Stimulated activated CD4-positive, alpha-beta T cell treated with anti-CD3 and anti-CD28 coated beads, Interleukin-2, amount 100 ng/mL, for 4 hours (primary cell): ENCODE results near the gene LURAP1L.

Source experiments
- DNase-seq: peaks from one replicate; pipeline ENCODE4 v3.0.0-alpha.2; 2020; ENCODE audit warnings: low read depth

Gene LURAP1L

DNA sequence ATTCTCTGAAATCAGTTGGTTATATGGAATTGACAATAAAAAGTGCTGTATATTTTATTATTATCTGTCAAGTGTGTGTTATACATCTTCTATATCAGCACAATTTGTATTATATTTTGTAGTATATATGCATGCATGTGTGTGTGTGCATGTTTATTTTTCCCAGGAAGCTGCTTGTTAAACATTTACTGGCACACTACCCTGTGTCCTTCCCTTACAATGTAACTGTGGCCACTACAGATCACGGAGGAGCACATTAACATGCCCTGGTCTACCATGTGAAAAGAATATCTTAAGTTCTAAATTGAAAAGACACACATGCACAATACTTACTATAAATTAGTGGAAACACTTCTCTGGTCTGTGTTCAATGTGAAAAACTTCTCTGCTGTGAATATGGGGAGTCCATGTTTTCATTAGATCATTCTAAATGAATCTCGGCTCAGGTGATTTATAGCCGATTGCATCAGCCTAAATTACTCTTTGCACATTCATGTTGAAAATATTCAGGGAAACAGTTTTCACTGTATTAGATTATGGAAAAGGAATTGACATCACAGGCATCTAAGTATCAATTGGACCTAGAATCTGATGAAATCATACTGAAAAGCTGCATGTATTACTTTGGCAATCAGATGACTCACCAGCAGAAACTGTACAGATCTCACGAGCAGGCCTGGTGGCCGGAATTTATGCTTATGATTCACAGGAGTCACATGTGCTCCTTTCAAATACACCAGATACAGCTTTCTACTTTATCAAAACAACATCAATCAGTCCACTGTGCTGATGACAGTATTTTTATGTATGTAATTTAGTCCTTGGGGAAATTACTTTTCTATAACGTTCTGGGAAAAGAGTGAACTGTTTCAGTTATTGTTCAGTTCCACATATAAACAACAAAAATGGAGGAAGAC is 39.4 kb downstream of the LURAP1L start:
- DNase-seq: no peak

DNA sequence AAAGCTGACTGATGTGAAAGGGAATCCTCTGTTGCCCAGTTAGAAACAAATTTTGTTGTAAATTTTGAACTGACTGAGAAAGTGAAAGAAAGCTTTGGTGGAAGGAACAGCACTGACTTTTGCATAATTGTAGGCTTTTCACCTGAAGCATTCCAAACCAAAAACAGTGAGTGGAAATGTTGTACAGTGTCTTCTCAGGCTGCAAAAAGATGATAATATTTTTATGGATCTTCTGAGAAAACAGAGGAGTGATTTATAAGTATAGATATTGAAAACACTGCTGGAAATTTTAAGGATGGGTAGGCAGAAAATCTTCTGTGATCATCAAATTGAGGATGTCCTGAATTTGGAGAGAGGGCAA is 40.0 kb downstream of the LURAP1L start:
- DNase-seq: no peak

DNA sequence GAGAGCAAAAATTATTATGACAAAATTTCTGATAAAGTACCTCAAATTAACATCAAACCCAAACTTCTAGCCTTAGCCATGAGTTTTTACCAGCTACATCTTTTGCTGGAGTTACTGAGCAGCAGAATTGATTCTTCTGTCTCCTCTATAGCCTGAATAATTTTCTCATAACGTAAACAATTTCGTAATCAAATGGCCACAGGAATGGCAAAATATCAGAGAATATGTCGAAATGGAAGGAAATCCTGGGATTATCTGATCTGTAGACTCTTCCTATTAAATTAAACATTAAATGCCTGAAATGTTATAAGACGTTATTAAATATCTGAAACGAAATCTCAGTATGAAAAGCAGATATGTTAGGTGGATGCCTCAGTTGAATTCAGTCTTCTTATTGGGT is 41.1 kb downstream of the LURAP1L start:
- DNase-seq: no peak

DNA sequence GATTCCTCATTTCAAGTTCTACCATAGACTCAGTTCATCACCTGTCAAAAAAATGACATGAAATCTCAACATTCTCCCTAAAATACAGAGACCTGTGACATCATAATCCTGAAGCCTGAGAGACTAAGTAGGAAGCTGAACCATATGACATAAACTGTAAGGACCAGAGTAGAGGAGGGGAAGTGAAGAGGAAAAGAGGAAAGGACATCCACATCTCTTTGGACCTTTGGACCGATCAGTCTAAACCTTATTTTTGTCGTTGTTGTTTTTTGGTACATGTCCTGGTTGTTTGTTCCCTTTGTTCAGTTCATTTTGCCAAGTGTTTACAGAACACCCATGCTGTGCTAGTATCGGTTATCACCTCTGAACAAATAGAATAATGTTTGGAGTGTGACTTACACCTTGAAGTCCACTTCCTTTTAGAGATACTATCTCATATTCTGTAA is 41.9 kb downstream of the LURAP1L start:
- DNase-seq: no peak

DNA sequence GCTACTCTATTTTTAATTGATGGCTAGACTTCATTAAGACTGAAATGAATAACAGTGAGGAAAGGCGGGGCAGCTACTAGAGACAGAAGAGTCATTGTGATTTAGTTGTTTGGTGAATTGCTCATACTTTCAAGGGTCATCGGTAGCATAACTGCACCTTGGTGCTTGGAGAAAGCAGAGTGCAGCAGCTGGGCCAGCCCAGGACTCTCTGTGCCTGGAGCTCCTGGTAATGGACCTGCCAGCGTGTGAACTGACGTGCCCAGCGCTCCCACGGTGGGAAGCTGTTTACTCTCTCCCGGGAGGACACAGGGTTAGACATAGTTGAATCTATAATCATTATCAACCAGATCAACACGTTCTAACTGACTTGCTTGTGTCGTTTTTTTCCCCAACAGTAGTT is 42.9 kb downstream of the LURAP1L start:
- DNase-seq: no peak

DNA sequence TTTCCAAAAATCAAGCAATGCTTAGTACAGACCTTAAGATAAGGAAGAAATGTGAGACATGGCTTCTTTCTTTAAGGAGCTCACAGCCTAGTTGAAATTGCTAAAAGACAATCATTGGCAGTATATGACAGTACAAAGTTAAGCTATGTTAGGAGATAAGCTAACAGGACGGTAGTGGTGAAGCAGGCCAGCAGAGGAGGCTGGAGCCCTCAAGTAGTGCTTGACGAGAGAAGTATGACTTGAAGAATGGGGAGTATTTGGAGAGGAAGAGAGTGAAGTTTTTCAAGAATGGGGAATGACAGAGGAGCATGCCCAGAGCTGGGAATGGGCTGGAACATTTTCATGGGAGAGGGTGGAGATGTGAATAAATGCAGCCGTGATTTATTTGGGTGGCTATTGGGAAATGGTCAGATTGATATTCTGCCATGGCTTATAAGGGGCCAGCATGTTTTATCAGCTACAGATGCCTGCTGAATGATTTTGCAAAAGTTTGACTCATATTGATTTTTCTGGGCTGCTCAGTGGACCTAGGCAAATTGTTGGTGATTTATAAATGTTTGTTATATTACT is 43.7 kb downstream of the LURAP1L start:
- no peak for DNase-seq

DNA sequence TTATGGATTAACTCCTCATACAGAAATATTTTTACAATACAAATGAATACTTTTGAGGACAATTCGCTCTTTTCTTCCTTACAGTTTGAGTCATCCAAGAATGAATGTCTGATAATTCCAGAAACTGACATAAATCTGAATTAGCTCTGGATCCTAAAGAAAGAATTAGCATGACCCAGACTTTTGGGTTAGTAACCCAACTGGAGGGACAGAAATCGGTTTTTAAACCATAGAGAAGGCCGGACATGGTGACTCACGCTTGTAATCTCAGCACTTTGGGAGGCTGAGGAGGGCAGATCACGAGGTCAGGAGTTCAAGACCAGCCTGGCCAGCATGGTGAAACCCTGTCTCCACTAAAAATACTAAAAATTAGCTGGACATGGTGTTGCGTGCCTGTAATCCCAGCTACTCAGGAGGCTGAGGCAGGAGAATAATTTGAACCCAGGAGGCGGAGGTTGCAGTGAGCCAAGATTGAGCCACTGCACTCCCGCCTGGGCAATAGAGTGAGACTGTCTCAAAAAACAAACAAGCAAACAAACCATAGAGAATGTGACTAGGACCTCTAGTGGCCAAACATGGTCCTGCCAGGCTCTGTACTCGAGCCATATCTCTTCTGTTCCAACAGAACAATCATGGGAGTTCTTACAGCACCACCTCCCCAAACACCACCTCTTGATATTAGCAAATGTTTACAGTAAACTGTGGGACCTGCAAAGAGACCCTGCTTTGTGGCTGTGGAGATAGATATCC is 44.8 kb downstream of the LURAP1L start:
- DNase-seq: no peak

DNA sequence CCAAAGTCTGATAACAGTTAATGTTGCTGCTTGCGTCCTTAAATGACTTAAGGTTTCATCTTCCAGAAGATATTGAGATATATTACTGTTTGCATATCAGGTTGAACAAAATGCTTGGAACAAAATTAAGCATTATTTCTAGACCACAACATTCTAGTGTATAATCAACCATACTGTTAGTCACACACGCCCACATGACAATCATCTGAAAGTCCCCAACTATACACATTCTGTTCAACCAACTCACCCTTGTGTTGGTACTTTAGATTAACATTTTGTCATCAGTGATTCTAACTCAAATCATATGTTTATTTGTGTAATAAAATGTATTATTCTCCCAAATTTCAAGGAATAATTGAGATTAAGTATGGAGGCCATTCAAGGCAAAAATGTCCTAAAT is 47.3 kb downstream of the LURAP1L start:
- no peak for DNase-seq

DNA sequence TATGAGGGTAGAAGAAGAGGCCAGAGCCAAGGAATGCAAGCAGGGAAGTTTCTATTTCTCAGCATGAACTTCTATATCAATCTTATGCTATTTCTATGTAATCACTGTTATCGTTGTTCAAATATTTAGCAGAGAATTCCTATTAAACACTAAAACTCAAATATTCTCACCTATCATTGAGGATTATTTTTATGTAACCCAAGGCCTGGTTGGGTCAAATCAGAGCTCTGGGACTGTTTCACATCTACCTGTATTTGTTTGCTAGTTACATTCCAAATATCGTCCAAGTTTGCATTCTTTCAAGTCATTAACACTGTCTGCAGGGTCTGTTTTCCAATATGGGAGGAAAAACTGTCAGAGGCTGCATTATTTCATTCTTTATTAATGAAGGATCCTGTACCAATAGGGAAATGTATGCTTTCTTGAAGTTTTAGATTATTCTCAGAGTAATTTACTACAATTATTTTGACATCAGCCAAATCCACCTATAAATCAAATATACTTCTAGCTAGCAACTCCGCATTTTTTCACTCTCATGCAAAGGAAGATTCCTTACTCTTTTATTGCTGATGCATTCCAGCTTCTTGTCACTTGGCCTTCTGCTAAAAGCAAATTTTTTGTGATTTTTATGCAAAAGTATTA is 52.2 kb downstream of the LURAP1L start:
- DNase-seq: no peak

DNA sequence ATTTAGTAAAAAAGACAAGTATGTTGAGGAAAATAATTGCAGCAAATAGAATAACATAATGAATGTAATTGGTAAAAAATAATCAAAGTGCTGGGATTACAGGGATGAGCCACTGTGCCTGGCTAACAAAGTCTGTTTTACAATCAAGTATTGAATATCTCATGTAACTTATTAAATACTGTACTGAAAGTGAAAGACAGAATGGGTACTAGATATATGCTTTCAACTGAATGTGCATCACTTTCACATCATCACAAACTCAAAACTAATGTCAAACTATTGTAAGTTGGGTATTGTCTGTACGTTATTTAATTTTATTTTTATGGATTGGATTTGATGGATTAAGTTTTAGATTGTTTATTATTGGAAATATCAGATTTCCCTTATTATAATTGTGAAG is 58.9 kb downstream of the LURAP1L start:
- DNase-seq: no peak

DNA sequence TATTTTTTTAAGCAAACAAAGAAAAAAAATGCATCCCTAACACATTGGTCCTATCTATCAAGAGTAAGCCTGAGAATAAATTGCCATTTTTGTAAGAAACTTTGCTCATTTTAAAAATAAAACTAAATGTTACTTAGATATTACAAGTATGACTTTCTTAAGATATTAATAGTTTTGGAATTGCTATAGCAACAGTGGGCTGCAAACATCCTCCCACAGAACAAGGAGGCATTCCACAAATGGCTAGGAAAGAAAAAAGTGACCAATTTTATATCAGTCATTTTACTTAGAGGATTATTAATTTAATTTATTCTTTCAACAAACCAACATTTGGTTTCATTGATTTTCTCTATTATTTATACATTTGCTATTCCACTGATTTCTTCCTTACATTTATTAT is 63.7 kb downstream of the LURAP1L start:
- no peak for DNase-seq

DNA sequence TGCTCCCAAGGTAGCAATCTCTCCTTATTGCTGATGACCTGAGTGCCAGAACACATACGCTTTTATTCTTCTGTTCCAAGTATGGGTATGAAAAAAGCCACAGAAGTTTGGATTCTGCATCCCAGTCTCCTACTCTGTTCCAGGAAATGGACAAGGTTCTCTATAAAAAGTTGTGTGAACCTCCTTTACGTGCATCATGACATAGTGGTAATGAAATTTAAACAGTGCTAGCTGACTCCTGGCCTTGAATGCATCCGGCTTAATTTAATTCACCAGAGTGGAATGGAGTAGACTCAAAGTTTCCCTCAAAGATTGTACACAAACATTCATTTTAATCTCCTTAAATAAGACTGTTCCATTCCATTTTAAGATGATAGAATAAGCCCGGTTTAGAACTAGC is 68.9 kb downstream of the LURAP1L start:
- DNase-seq: no peak

DNA sequence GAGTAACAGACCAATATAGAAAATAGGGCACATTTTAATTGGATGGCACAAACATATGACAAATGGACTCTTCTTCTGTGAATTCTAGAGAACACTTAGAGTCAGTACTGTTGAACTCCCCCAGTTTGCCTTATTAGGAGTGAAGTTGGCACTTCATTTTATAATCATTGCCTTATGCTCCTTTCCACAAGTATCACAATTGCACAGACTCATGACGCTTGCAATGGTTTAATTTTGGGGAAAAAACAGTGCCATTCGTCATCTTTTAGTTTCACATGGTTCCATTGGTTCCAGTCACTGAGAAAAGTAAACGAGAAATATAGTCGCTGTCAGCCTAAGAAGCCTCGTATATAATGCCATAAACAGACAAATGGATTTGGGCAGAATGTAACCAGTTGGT is 71.2 kb downstream of the LURAP1L start:
- DNase-seq: no peak

DNA sequence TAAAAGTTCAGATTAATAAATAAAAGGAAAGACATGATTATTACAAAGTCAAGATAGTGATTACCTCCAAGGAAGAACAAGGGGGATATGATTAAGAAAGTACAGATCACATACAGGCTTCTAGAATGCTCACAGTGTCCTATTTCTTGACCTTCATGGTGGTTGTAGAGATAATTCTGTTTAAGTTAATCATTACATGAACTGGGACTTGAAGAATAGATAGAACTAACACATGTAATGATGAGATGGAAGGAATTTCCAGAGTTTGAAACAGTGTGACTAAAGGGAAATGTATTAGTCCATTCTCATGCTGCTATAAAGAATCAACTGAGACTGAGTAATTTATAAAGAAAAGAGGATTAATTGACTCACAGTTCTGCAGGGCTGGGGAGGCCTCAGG is 72.7 kb downstream of the LURAP1L start:
- DNase-seq: no peak

DNA sequence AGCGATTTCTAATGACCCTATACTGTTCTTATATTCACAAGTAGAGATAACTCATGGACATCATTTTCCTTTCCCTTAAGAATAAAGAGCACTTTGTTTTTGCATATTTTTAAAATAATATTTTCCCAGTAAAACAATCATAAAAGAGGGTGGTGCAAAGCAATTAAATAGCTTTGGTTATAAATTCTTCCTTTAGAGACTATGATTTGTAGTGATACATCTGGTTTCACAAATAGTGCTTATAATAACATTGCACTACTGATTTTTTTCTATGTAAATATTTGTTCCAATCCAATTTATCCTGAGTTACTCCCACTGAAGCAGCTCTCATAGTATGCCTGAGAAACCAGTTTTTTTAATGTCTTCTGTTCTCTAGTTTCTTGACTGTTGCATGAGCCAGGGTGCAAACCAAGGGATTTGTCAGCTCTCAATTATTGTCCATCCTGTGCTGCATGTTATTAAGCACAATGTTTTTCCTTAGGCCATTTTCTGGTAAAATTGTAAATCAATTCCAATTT is 74.7 kb downstream of the LURAP1L start:
- DNase-seq: no peak

DNA sequence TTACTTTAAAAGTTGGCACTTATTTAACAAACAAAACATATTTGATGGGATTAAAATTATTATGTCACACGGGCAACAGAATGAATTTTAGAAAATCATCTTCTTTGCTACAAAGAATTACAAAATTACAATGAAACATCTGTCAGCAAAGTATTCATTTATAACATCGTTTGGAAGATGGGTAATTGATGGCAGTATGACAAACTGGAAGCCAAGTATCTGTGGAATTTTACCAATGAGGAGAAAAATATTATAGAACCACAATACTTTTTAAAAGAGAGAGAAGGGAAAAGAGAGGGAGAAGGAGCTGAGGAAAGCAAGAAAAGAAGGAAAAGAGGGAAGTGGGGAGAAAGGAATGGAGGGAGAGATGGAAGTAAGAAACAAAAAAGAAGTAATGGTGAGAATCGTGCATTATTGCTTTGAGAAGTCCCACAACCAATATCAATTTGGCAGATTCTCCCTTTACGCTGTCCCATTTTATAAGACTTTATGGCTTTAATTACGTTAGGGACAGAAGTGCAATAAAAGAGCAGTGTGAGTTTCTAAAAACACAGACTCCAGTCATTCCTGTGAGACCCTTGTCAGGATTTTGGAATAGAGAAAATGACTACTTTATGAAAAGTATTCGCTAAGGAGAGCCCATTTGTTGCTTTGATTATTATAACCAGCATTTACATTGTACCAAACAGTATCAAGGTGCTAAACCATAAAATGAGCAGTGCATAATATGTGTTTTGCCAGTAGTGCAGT is 76.7 kb downstream of the LURAP1L start:
- no peak for DNase-seq

DNA sequence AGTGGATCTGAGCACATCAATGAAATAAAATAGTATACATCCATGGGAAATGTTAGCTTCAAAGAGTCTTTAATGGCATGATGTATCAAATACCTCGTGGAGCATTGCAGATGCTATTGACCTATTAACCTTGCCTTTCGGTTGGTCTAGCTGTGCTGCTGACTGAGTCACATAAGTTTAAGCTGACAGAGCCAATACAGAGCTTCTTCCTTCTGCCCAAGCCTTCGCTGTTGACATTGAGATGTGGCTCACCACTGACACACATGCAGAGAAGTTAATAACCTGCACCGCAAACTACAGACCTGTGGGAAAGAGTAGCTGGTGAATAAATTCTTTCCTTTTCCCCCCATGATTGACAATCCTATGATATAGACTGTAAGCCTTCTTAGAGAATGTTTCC is 78.2 kb downstream of the LURAP1L start:
- no peak for DNase-seq

DNA sequence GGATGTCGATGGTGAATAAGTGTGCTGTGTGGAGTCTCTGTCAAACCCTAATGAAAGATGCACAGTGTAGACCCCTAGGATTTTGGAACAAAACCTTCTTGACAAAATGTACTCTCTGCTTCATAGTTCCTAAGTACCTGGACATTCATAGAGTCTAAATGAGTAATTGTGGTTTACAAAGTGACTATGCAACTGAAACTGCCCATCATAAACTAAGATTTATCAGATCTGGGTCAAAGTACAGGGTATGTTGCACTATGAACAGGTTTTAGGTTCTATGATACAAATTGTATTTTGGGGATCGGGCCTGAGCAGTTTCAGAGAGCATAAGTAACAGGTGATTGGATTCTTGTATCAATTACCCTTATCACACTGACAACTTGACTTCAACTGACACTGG is 79.4 kb downstream of the LURAP1L start:
- DNase-seq: no peak

DNA sequence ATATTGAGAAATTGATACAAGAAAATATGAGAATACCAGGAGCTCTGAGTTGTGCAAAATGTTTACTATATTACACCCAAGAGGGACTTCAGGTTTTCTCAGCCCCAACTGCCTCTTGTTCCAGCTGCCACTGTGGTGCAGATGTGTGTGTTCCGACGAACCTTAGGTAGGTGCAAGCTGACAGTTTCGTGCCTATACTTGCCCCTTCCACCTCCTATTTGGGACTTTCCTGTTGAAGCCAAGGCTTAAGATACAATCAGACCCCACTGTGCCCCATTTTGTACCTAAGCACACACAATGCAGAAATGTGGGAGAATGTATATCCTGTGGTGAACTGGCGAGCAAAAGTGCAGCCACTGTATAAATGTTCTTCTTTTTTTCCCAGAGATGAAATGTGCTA is 80.2 kb downstream of the LURAP1L start:
- DNase-seq: no peak

DNA sequence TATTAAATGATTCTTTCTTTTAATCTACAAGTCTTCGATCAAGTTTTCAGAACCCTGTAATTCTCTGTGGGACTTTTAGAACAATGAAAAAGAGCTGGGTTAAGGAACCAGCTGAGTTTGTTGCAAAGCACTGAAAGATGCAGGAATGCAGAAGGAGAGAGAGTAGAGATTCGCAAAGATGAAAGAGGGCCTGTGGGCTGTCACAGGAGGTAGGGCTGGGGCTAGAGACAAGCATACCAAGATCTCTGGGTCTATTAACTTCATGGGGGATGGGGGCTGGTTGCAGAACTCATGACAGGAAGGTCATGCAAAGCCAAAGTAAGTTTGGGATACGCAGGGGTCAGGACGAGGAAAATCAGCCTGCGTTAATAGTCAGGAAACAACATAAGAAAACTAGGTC is 81.8 kb downstream of the LURAP1L start:
- DNase-seq: no peak

DNA sequence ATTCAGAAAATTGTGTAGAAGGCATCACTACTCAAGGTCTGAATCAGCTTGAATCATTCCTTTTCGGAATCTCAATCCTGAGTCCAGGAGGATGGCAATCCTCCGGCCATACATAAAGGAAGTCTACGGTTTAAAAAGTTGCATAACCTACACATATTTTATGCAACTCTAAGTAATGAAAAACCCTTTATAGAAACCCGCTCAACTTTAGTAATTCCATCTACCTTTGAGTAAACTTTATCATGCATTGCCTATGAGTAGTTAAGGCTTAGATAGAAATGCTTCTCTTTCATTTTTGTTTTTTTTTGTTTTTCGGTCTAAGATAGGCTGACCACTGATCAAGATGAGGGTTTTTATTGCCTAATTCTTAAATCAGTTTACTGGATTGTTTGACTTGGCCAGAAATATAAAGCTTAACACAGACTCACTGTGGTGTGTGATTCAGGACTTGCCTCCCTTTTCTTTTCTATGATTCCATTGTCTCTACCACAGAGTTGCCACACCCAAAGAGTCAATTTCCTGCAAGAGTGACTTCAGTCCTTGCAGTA is 85.0 kb downstream of the LURAP1L start:
- DNase-seq: no peak
